Esophagus muscularis mucosa (tissue), 3 donors: ENCODE measurements around the gene SLC4A11.

Source experiments
- POLR2A ChIP-seq: fragments of 450-650 bp; IDR thresholded peaks from one replicate; pipeline ENCODE4 v1.6.1; 2017; ENCODE audit warnings: antibody characterized with exemption, moderate library complexity, mild to moderate bottlenecking, low read depth
- POLR2AphosphoS5 ChIP-seq, 2 donors: sonication (generic); formaldehyde crosslinking; IDR thresholded peaks; one replicate each; pipeline ENCODE4 v1.6.1; 2017; ENCODE audit warnings: antibody characterized with exemption in 2 of 2
- TF ChIP-seq, protein P1 (sequence below), 3 experiments: fragments of 200-600 bp in 2 of 3; fragments of 450-650 bp in 1 of 3; sonication (generic) in 2 of 3; IDR thresholded peaks; one replicate each; pipeline ENCODE4 v1.5.1; 2017 to 2019; ENCODE audit warnings: antibody characterized with exemption in 3 of 3, mild to moderate bottlenecking in 2 of 3, moderate library complexity in 1 of 3

DNA sequence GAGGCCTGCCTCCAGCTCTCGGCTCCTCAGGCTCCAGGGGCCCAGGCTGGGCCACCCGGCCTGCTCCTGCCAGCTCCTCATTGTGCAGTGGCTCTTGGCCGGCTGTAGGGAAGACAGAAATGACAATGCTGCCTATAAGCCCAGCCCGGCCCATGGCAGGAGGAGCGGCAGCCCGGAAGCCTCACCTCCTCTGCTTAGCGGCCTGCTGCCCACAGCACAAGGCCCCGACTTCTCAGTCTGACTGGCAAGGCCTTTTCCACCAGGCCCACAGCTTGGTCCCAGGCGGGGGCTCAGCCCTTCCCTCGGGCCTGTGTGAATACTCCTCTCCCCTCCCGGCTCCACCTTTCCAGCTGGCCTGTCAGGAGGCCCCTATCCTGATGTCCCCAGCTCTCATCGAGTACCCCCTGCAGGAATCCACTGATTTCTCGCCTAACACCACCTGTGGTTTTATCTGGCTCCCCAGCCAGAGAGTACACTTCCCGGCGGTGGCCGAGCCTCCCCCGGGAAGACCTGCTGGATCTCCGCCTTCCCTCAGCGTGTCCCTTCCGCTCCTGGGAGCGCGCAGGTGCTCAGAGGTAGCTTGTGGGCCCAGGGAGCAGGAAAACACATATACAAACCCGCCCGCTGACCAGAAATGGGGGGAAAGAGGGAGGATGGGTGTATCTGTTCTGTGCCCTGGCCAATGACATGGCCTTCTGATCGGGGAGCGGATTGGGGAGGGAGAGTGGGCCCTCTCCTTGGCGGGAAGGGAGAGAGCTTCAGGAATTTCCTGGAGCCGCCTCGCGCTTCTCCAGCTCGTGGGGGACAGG lies 35.5 kb downstream of the SLC4A11 start:
- TF ChIP-seq, protein P1, sequence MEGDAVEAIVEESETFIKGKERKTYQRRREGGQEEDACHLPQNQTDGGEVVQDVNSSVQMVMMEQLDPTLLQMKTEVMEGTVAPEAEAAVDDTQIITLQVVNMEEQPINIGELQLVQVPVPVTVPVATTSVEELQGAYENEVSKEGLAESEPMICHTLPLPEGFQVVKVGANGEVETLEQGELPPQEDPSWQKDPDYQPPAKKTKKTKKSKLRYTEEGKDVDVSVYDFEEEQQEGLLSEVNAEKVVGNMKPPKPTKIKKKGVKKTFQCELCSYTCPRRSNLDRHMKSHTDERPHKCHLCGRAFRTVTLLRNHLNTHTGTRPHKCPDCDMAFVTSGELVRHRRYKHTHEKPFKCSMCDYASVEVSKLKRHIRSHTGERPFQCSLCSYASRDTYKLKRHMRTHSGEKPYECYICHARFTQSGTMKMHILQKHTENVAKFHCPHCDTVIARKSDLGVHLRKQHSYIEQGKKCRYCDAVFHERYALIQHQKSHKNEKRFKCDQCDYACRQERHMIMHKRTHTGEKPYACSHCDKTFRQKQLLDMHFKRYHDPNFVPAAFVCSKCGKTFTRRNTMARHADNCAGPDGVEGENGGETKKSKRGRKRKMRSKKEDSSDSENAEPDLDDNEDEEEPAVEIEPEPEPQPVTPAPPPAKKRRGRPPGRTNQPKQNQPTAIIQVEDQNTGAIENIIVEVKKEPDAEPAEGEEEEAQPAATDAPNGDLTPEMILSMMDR (IDR thresholded peaks at IDR 0.05): no peak
- TF ChIP-seq POLR2A (no peak), POLR2AphosphoS5 (IDR thresholded peaks at IDR 0.05) (no peak)
